Stimulated activated naive B cell treated with anti-CD40 and anti-IgM and Interleukin-4, amounts not matched to agents 10 μg/mL and 1 μg/mL and 100 μg/mL, for 72 hours (primary cell): ENCODE results near the gene CEBPE.

Experiments
- ATAC-seq, 2 donors: fragments of 150-1000 bp; cut with Tn5 transposase; replicated peaks; 2 replicates each; pipeline ENCODE4 v1.10.0; 2021; ENCODE audit warnings: moderate library complexity in 1 of 2
- DNase-seq: peaks from one replicate; pipeline ENCODE4 v3.0.0; 2021
- H3K27ac Mint-ChIP-seq: one replicate; pipeline ENCODE4 v1.8.0; 2022; ENCODE audit warnings: mild to moderate bottlenecking, mixed read lengths
- H3K27me3 Mint-ChIP-seq, 2 donors: one replicate each; pipeline ENCODE4 v1.8.0; 2022; ENCODE audit warnings: mixed read lengths in 2 of 2
- H3K36me3 Mint-ChIP-seq, 2 donors: one replicate each; pipeline ENCODE4 v1.8.0; 2022; ENCODE audit warnings: mixed read lengths in 2 of 2, mild to moderate bottlenecking in 1 of 2
- H3K4me1 Mint-ChIP-seq, 2 donors: one replicate each; pipeline ENCODE4 v1.8.0; 2022; ENCODE audit warnings: mixed read lengths in 2 of 2, mild to moderate bottlenecking in 1 of 2
- H3K4me3 Mint-ChIP-seq, 2 donors: one replicate each; pipeline ENCODE4 v1.8.0; 2022; ENCODE audit warnings: mild to moderate bottlenecking in 2 of 2, mixed read lengths in 2 of 2, moderate library complexity in 1 of 2
- H3K9me3 Mint-ChIP-seq, 2 donors: one replicate each; pipeline ENCODE4 v1.8.0; 2022; ENCODE audit warnings: mixed read lengths in 2 of 2, mild to moderate bottlenecking in 1 of 2

Gene CEBPE

DNA sequence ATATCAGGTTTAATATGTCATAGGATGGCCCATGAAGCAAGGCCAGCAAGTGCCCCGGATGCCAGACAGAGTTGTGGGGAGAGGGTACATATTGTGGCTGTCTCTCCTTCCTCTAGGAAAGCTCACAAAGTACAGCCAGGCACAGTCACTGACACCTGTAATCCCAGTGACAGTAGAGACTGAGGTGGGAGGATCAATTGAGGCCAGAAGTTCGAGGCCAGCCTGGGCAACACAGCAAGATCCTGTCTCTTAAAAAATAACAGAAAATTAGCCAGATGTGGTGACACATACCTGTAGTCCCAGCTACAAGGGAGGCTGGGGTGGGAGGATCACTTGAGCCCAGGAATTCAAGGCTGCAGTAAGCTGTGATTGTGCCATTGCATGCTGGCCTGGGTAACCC lies 32.3 kb upstream of the CEBPE start:
- Mint-ChIP-seq H3K4me1 (peaks cover 7 to 23% of the 10 kb centered on the region in 2 donors), H3K36me3 (no peaks in the 10 kb centered on the region), H3K9me3 (peaks cover 3 to 5% of the 10 kb centered on the region in 2 donors), H3K4me3 (no peak overlapping the region), H3K27me3 (peaks cover 16 to 32% of the 10 kb centered on the region in 2 donors), H3K27ac (no peak overlapping the region)
- ATAC-seq (no peak), DNase-seq (no peak)

DNA sequence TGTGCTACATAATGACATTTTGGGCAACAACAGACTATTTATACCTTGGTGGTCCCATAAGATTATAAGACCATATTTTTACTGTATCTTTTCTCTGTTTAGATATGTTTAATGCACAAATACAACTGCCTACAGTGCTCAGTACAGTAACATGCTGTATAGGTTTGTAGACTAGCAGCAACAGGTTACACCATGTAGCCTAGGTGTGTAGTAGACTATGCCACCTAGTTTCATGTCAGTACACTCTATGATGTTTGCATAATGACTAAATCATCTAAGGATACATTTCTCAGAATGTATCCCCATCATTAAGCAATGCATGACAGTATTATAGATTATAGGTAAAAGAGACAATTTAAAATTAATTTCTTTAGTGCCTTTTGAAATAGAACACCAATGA lies 30.7 kb upstream of the CEBPE start:
- H3K27ac Mint-ChIP-seq: no peak overlapping the region
- no peaks in the 10 kb centered on the region for H3K36me3 Mint-ChIP-seq
- peaks cover 3 to 5% of the 10 kb centered on the region in 2 donors for H3K9me3 Mint-ChIP-seq
- peaks cover 20 to 32% of the 10 kb centered on the region in 2 donors for H3K27me3 Mint-ChIP-seq
- DNase-seq (no peak), ATAC-seq (no peak)
- peaks cover 7 to 30% of the 10 kb centered on the region in 2 donors for H3K4me1 Mint-ChIP-seq
- no peak overlapping the region for H3K4me3 Mint-ChIP-seq

DNA sequence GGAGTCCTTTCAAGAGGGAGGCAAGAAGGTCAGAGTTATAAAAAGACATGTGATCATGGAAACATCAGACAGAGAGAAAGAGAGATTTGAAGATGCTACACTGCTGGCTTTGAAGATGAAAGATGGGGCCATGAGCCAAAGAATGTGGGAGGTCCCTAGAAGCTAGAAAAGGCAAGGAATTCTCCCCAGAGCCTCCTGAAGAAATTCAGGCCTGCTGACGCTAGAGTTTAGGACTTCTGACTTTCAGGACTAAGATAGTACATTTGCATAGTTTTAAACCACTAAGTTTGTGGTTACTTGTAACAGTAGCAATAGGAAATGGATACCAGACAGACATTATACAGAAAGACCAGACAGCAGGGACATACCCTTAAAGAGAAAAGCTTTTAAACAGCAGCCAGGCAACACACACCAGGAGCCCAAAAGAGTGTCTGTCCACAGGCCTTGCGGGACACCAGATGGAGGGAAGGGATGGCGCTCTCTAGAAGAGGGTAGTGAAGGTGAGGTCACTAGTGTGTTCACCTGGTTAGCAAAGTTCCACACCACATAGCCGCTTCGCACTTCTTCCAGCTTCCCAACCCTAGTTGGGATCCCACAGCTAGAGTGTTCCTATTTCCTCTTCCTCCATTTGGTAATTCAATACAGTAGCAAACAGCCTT lies 29.7 kb upstream of the CEBPE start:
- Mint-ChIP-seq H3K9me3 (peaks cover 3 to 5% of the 10 kb centered on the region in 2 donors), H3K4me1 (peaks cover 7 to 30% of the 10 kb centered on the region in 2 donors), H3K27ac (no peak overlapping the region)

DNA sequence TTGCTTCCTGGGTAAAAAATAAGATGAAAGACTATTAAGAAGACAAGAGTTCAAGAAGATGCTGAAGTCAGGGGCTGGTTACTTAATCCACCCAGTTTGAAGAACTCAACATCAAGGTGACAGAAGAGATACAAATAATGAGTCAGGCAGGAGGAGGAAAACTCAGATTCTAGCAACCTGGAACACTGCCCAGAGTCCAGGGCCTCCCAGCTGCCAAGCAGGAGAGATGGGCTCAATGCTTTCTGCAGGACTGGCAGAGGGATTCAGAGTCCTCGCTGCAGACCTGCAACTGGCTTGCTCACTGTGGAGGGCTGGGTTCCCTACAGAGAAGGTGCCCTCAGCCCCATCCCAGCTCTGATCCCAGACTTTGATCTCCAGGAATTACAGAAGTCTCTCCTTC lies 28.6 kb upstream of the CEBPE start:
- Mint-ChIP-seq H3K27me3 (peaks cover 12 to 18% of the 10 kb centered on the region in 2 donors), H3K36me3 (no peaks in the 10 kb centered on the region), H3K4me3 (no peak overlapping the region), H3K4me1 (peaks cover 7 to 30% of the 10 kb centered on the region in 2 donors), H3K9me3 (peaks cover 3 to 5% of the 10 kb centered on the region in 2 donors), H3K27ac (no peak overlapping the region)
- ATAC-seq (no peak), DNase-seq (no peak)

More for the DNA sequence above, 29.7 kb upstream of the CEBPE start:
- Mint-ChIP-seq H3K36me3 (no peaks in the 10 kb centered on the region), H3K27me3 (peaks cover 18 to 29% of the 10 kb centered on the region in 2 donors), H3K4me3 (no peak overlapping the region)
- no peak for ATAC-seq
- no peak for DNase-seq

DNA sequence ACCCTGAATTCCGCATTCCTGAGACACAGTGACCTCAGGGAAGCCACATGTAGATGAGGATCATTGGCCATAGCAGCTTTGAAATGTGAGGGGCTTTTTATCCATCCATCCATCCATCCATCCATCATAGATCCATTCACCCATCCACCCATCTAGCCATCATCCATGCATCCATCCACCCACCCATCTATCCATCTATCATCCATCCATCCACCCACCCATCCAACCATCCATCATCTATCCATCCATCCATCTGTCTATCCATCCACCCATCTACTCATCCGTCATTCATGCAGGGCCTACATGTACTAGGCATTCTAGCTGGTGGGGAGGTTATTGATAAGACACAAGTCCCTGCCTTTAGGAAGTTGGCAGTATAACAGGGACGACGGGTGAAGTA lies 27.9 kb upstream of the CEBPE start:
- Mint-ChIP-seq H3K36me3 (no peaks in the 10 kb centered on the region), H3K9me3 (peaks cover 3 to 5% of the 10 kb centered on the region in 2 donors), H3K4me1 (peaks cover 7 to 30% of the 10 kb centered on the region in 2 donors), H3K27me3 (peaks cover 12 to 17% of the 10 kb centered on the region in 2 donors), H3K4me3 (no peak overlapping the region), H3K27ac (no peak overlapping the region)
- no peak for ATAC-seq
- DNase-seq: no peak

DNA sequence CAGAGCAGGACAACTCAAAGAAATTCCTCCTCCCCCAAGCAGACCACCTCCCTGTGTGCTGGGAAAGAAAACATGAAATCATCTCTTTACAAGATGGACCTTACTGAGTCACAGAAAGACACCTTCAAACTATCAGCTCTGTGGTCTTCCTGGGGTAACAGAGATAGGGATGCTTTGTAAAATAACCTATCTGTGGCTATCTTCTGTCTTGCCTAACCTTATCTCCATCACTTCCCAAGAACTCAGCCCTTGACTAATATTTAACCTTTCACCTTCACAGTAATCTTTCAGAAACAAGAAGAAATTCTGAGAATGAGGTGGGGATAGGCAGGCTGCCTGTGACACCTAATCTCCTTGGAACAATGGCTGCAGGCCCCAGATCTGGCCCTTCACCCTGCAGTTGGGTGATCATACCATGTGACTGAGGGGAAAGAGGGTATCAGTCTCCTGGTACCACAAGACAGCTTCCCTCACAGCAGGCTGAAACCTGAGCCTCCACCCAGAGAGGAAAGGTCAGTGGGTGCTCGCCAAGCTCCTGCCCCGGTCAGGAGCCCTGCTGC lies 27.4 kb upstream of the CEBPE start:
- H3K4me1 Mint-ChIP-seq: peaks cover 7 to 30% of the 10 kb centered on the region in 2 donors
- ATAC-seq: peak; percentile 82 to 84
- no peak for DNase-seq
- H3K9me3 Mint-ChIP-seq: peaks cover 3 to 5% of the 10 kb centered on the region in 2 donors
- peaks cover 12 to 17% of the 10 kb centered on the region in 2 donors for H3K27me3 Mint-ChIP-seq
- H3K4me3 Mint-ChIP-seq: no peak overlapping the region
- H3K27ac Mint-ChIP-seq: no peak overlapping the region
- H3K36me3 Mint-ChIP-seq: no peaks in the 10 kb centered on the region

DNA sequence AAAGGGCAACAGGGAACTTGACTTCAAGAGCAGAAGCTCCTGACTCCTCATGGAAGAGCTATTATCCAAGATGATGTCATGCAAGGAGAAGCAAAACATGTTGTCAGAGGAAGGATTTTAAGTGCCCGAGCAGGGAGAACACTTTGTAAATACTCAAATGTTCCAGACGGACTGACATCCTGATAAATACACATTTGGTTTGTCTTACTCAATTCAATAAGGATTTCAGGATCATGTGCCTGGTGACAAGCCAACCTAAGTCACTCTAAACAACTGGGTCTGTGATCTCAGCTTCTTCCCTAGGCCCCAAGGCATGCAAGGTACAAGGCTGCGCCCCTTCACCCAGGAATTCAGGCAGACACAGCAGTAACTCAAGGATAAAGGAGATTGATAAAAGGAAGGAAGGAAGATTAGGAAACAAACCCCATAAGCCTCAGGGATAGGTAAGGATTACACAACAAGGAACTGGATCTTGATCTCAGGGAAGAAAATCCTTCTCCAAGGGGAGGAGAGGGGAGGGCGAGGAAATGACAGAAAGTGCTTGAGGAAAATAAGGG lies 26.8 kb upstream of the CEBPE start:
- Mint-ChIP-seq H3K4me1 (peaks cover 7 to 30% of the 10 kb centered on the region in 2 donors), H3K36me3 (no peaks in the 10 kb centered on the region), H3K9me3 (peaks cover 3 to 5% of the 10 kb centered on the region in 2 donors), H3K27ac (no peak overlapping the region), H3K4me3 (no peak overlapping the region), H3K27me3 (peaks cover 12 to 17% of the 10 kb centered on the region in 2 donors)
- ATAC-seq: no peak
- DNase-seq: no peak

DNA sequence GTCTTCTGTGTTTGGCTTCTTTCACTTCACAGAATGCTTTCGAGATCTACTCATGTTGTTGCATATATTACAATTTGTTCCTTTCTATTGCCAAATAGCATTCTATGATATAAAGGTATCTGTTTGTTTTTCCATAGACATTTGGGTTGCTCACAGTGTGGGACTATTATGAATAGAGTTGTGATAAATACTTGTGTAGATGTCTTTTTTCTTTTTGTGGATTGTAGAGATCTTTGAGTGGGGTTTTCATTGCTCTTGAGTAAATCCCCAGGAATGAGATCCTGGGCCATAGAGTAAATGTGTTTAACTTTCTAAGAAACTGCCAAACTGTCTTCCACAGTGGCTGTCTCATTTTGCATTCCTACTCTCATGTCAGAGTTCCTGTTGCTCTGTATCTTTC lies 24.9 kb upstream of the CEBPE start:
- no peak for ATAC-seq
- Mint-ChIP-seq H3K36me3 (no peaks in the 10 kb centered on the region), H3K4me3 (no peak overlapping the region), H3K4me1 (peaks cover 7 to 24% of the 10 kb centered on the region in 2 donors), H3K27ac (no peak overlapping the region), H3K9me3 (peaks cover 3 to 5% of the 10 kb centered on the region in 2 donors), H3K27me3 (peaks cover 11 to 13% of the 10 kb centered on the region in 2 donors)
- DNase-seq: no peak

DNA sequence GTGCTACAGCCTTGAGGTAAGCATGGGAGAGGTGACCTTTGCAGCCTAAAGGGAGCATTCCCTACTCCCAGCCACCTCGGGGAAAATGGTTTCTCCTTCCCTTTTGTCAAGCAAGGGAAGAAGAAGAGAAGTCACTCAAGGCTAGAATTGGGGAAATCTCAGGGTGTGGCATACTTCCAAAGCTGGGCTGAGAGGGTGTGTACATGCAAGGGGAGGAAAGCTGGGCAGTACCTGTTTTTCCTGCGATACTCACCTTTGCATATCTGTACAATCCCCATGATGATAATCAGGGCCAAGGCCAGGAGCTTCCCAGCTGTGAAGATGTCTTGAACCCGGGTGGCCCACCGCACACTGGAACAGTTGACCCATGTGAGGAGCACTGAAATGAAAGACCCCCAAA lies 23.8 kb upstream of the CEBPE start:
- H3K36me3 Mint-ChIP-seq: no peaks in the 10 kb centered on the region
- H3K27me3 Mint-ChIP-seq: peaks cover 11 to 13% of the 10 kb centered on the region in 2 donors
- no peak overlapping the region for H3K4me3 Mint-ChIP-seq

DNA sequence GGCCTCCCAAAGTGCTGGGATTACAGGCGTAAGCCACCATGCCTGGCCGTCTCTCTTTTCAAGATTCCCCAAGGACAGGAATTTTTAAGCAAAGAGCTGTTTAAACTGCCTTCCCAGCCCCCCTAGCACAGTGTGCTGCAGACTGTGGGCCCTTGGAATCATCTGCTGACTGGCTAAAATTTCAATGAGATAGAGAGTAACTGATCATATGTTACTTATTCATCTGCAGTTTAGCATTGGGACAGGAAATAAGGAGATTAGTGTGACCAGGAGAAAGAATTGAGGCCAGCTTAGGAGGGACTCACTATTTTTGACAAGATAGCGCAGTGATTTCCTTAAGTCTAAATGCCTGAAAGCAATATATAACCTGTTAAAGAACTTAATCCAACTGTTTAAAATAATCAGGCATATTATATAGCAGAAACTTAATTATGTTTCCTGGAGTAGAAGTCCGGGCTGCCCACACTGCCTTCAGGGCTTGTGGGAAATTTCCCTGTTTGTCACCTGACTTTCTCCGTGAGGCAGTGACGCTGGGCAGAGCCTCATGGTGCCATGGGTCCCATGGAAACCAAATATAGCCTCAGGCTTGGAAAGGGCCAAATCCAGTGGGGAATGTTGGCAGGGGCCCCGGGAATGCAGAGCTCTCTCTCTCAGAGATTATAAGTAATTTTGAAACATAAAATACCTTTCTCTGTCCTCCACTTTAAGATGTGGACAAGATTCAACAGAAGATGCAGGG lies 22.8 kb upstream of the CEBPE start:
- no peak for DNase-seq
- Mint-ChIP-seq H3K36me3 (no peaks in the 10 kb centered on the region), H3K27me3 (peaks cover 2 to 9% of the 10 kb centered on the region in 2 donors), H3K4me3 (no peak overlapping the region), H3K27ac (no peak overlapping the region), H3K9me3 (no peaks in the 10 kb centered on the region), H3K4me1 (peaks cover 2 to 12% of the 10 kb centered on the region in 2 donors)
- no peak for ATAC-seq

More for the DNA sequence above, 23.8 kb upstream of the CEBPE start:
- H3K27ac Mint-ChIP-seq: no peak overlapping the region
- peaks cover 4 to 17% of the 10 kb centered on the region in 2 donors for H3K4me1 Mint-ChIP-seq
- ATAC-seq: no peak
- no peak for DNase-seq
- no peaks in the 10 kb centered on the region for H3K9me3 Mint-ChIP-seq

DNA sequence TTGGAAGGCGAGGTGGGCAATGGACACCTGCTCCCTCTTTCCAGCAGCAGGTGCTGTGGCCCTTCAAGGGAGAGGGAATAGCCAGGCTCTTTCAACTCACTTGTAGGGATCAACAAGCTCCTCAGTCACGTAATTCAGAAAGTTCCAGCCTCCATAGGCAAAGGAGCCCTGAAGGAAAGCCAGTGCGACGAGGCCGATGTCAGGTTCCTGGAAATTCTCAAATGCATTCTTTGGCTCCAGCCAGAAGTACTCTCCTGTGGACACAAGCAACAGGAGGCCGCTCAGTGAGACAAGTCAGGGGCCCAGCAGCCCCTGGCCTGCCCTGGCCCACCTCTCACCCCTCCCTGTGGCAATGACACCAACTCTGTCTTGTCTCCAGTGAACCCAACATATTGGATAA lies 21.3 kb upstream of the CEBPE start:
- H3K36me3 Mint-ChIP-seq: no peaks in the 10 kb centered on the region
- ATAC-seq (no peak), DNase-seq (no peak)
- H3K4me1 Mint-ChIP-seq: no peaks in the 10 kb centered on the region
- no peak overlapping the region for H3K27ac Mint-ChIP-seq
- no peaks in the 10 kb centered on the region for H3K9me3 Mint-ChIP-seq
- no peak overlapping the region for H3K4me3 Mint-ChIP-seq
- H3K27me3 Mint-ChIP-seq: peaks cover 0 to 8% of the 10 kb centered on the region in 2 donors

DNA sequence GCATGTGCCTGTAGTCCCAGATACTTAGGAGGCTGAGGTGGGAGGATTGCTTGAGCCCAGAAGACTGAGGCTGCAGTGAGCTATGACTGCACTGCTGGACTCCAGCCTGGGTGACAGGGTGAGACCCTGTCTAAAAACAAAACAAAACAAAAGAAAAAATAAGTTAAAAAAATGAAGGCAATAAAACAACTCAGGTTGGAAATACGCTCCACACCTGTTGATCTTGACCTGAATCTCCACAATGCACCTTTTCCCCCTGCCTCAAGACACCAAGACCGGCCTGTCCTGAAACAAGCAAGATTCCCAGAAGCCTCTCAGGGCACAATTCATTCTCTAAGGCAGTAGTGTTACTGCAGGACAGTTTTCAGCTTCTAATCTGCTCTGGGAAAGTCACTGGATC lies 20.8 kb upstream of the CEBPE start:
- Mint-ChIP-seq H3K9me3 (no peaks in the 10 kb centered on the region), H3K36me3 (no peaks in the 10 kb centered on the region)

DNA sequence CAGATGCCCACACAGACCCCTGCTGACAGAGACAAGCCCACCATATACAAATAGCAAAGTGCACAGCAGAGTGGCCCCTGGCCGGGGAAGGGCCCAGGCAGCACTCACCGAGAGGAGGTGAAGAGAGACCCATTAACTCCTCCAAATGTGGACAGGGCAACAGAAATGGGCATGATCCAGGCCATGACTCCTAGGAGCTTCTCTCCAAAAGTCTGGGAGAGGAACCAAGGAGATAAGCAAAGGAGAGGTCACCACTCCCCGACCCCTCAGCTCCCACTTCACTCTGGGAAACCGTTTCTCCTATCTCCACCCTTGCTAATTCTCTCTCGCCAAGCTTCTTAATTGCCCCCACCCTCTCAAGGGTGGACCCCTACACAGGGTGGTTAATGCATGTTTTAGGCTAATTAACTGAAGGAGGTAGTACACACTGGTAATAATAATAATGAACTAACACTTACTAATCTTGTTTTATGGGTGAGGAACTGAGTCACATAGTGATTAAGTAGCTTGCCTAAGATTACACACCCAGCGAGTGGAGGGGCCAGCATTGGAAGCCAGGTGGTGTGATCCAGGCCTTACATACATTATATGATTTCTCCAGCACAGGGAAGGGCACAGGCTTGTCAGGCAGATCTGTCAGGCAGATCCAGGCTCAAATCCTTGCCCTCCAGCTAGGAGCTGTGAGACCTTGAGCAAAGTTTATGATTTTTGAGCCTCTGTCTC lies 18.9 kb upstream of the CEBPE start:
- ATAC-seq (no peak), DNase-seq (no peak)
- H3K4me1 Mint-ChIP-seq: no peaks in the 10 kb centered on the region
- H3K27ac Mint-ChIP-seq: no peak overlapping the region
- H3K27me3 Mint-ChIP-seq: peaks cover 0 to 8% of the 10 kb centered on the region in 2 donors
- H3K9me3 Mint-ChIP-seq: no peaks in the 10 kb centered on the region
- H3K36me3 Mint-ChIP-seq: no peaks in the 10 kb centered on the region
- H3K4me3 Mint-ChIP-seq: no peak overlapping the region

More for the DNA sequence above, 20.8 kb upstream of the CEBPE start:
- DNase-seq (no peak), ATAC-seq (no peak)
- H3K4me1 Mint-ChIP-seq: no peaks in the 10 kb centered on the region
- H3K27me3 Mint-ChIP-seq: peaks cover 0 to 8% of the 10 kb centered on the region in 2 donors
- no peak overlapping the region for H3K4me3 Mint-ChIP-seq
- H3K27ac Mint-ChIP-seq: no peak overlapping the region
